ENCODE data around the gene CAMK2N2.

Gene CAMK2N2

DNA sequence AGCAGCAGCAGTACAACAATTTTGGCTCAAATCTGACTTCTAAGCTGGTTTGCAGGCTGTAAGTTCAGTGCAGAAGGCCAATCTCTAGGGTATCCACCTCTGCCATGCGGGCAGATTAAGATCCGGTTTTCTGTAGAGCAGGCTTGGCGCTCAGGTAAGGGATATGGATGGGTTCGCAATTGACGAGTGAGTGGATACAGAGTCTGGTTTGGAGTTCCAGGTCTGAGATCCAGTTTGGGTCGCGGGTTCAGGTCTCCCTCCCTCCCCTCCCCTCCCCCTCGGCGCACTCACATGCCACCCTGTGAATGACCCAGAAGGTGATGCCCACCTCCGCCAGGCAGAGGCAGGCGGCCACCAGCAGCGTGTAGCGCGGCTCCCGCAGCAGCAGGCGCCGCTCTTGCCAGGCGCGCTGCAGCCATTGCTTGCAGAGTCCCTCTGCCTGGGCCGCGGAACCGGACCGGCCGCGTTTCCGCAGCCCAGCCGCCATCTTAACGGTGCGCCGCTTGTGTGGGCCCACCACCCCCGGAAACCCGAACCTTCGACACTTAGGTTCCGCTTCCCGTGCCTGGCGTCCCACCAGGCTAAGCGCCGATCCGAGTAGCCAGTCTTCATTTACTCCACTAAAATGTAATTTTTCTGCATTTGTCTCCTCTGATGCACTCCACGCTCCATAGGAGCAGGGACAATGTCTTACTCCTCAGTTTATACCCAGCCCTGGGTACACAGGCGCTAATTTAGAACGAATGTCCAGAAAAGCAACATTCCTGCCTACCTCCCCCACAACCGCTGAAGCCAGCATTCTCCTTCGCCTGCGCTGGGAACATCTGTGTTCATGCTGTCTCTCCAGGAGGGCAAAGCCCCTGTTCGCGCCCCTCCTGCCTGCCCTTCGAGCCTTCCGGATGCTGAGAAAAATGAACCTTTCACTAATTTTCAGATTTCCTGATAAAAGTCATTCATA, 12.6 kb downstream of the CAMK2N2 start, which contains the start of gene ALG3:
ALG3 (minus strand) TSS at position 509 of the 958 bp plus-strand sequence; CDS start at position 487, 22 bp downstream.
- peak; percentile 82 to 86 for DNase-seq (ENCODE audit: low read depth in 1 of 2, low spot score in 1 of 2)
- H3K27ac ChIP-seq (replicated peaks) = peak within 1 kb of the TSS; percentile 94
- TF ChIP-seq REST (IDR thresholded peaks at IDR 0.05; ENCODE audit: insufficient replicate concordance, low read depth) (peak; percentile 79), SPI1 (IDR thresholded peaks at IDR 0.05; ENCODE audit: borderline replicate concordance, low read depth) (no peak), GABPA (IDR thresholded peaks at IDR 0.05; ENCODE audit: low read depth) (peak; percentile 92), CTCF (IDR thresholded peaks at IDR 0.05; ENCODE audit: insufficient read depth, low read length) (no peak), POLR2AphosphoS5 (IDR thresholded peaks at IDR 0.05; ENCODE audit: low read depth) (peak; percentile 78; the same call in 1 of the 2 replicates)
- no peaks in the 10 kb centered on the region for H3K27me3 ChIP-seq (ENCODE audit: insufficient read depth, poor library complexity, severe bottlenecking)
- peak within 1 kb of the TSS; percentile 95 for H3K4me3 ChIP-seq (replicated peaks; ENCODE audit: insufficient read depth, low read length)

GRCh38 chr3:184242297-184242685, 19.1 kb downstream of the CAMK2N2 start:
- Histone ChIP-seq H3K4me3 (replicated peaks; ENCODE audit: insufficient read depth, low read length) (no peak overlapping the region), H3K27me3 (ENCODE audit: insufficient read depth, poor library complexity, severe bottlenecking) (no peaks in the 10 kb centered on the region), H3K27ac (replicated peaks) (no peak overlapping the region)
- TF ChIP-seq GABPA (IDR thresholded peaks at IDR 0.05; ENCODE audit: low read depth) = no peak
- no peak for DNase-seq (ENCODE audit: low read depth in 1 of 2, low spot score in 1 of 2)

GRCh38 chr3:184241447-184242296, 19.7 kb downstream of the CAMK2N2 start:
- Histone ChIP-seq H3K27ac (replicated peaks) (no peak overlapping the region), H3K27me3 (ENCODE audit: insufficient read depth, poor library complexity, severe bottlenecking) (no peaks in the 10 kb centered on the region), H3K4me3 (replicated peaks; ENCODE audit: insufficient read depth, low read length) (no peak overlapping the region)
- no peak for TF ChIP-seq REST (IDR thresholded peaks at IDR 0.05; ENCODE audit: insufficient replicate concordance, low read depth)
- TF ChIP-seq POLR2AphosphoS5 (IDR thresholded peaks at IDR 0.05; ENCODE audit: low read depth) = peak; percentile 39; the same call in 1 of the 2 replicates
- TF ChIP-seq GABPA (IDR thresholded peaks at IDR 0.05; ENCODE audit: low read depth) = no peak
- no peak for TF ChIP-seq CTCF (IDR thresholded peaks at IDR 0.05; ENCODE audit: insufficient read depth, low read length)
- no peak for TF ChIP-seq SPI1 (IDR thresholded peaks at IDR 0.05; ENCODE audit: borderline replicate concordance, low read depth)
- DNase-seq (ENCODE audit: low read depth in 1 of 2, low spot score in 1 of 2) = no peak

DNA sequence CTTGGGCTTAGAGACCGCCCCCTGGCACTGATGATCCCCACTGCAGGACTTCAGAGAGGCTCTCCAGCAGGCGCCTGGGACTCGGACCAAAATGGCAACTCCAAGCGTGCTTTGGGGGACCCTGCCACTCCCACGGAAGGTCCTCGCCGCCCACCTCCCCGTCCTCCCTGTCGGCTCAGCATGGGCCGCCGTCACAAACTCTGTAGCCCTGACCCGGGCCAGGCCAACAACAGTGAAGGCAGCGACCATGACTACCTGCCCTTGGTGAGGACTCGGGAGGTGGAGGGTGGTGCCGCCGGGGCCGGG, 20.3 kb downstream of the CAMK2N2 start:
- no peak overlapping the region for H3K27ac ChIP-seq (replicated peaks)
- no peak for DNase-seq (ENCODE audit: low read depth in 1 of 2, low spot score in 1 of 2)
- H3K27me3 ChIP-seq (ENCODE audit: insufficient read depth, poor library complexity, severe bottlenecking) = no peaks in the 10 kb centered on the region
- TF ChIP-seq REST (IDR thresholded peaks at IDR 0.05; ENCODE audit: insufficient replicate concordance, low read depth) (no peak), CTCF (IDR thresholded peaks at IDR 0.05; ENCODE audit: insufficient read depth, low read length) (no peak), POLR2AphosphoS5 (IDR thresholded peaks at IDR 0.05; ENCODE audit: low read depth) (no peak), GABPA (IDR thresholded peaks at IDR 0.05; ENCODE audit: low read depth) (no peak), SPI1 (IDR thresholded peaks at IDR 0.05; ENCODE audit: borderline replicate concordance, low read depth) (no peak)
- no peak overlapping the region for H3K4me3 ChIP-seq (replicated peaks; ENCODE audit: insufficient read depth, low read length)

All from HL-60 (cell line).